GM23338 (cell line): ENCODE measurements around the gene BNIP5.

Experiments
- POLR2AphosphoS5 ChIP-seq: IDR thresholded peaks from 2 replicates; pipeline ENCODE4 v1.6.1; 2016; ENCODE audit warnings: antibody characterized with exemption, low read depth
- TF ChIP-seq, protein P1 (sequence below), 2 experiments: fragments of 200-600 bp in 1 of 2; sonication (generic) in 1 of 2; conservative IDR thresholded peaks; 2 replicates each; pipeline versions ENCODE4 v1.5.1 to v1.6.1; 2016 to 2017; ENCODE audit warnings: antibody characterized with exemption in 2 of 2, low read depth in 2 of 2, mild to moderate bottlenecking in 2 of 2, moderate library complexity in 1 of 2

DNA sequence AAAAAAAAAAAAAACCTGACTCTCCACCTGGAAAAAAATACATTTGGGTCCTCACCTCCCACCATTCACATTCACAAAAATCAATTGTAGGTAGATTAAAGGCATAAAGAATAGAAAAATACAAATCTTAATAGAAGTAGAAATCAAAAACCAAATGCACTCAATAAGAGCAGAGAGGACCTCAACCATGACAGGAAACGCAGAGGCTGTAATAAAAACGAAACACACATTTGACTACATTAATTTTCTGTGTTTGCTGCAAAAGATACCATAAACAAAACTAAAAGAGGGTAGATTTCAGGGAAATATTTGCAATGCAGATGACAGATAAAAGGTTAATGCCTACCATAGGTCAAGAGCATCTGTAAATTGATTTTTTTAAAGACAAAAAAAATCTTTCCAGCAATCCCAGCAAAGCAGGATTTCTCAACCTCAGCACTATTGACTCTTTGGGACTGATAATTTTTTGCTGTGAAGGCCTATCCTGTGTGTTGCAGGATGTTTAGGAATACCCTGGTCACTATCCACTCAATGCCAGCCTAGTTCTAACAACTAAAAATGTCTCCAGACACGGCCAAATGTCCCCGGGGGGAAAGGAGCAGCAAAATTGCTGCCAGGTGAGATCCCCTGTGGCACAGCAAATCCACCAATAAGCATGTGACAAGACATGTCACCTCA, 41.7 kb upstream of the BNIP5 start:
- no peak for TF ChIP-seq POLR2AphosphoS5
- TF ChIP-seq, protein P1, sequence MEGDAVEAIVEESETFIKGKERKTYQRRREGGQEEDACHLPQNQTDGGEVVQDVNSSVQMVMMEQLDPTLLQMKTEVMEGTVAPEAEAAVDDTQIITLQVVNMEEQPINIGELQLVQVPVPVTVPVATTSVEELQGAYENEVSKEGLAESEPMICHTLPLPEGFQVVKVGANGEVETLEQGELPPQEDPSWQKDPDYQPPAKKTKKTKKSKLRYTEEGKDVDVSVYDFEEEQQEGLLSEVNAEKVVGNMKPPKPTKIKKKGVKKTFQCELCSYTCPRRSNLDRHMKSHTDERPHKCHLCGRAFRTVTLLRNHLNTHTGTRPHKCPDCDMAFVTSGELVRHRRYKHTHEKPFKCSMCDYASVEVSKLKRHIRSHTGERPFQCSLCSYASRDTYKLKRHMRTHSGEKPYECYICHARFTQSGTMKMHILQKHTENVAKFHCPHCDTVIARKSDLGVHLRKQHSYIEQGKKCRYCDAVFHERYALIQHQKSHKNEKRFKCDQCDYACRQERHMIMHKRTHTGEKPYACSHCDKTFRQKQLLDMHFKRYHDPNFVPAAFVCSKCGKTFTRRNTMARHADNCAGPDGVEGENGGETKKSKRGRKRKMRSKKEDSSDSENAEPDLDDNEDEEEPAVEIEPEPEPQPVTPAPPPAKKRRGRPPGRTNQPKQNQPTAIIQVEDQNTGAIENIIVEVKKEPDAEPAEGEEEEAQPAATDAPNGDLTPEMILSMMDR (conservative IDR thresholded peaks at IDR 0.05; ENCODE audit: low read depth in 2 of 2): no peak
